GM18507 (cell line): ENCODE measurements around the gene ABCB9.

Source experiments
- DNase-seq: peaks from one replicate; pipeline ENCODE4 v3.0.0; 2011; ENCODE audit warnings: low read depth; ENCODE audit not compliant: insufficient read length; ENCODE audit errors: extremely low spot score
- FAIRE-seq: peaks from 2 replicates; lab custom pipeline; 2011; peaks lifted over from hg19 to GRCh38; lab: Jason Lieb, UNC

Gene ABCB9

DNA sequence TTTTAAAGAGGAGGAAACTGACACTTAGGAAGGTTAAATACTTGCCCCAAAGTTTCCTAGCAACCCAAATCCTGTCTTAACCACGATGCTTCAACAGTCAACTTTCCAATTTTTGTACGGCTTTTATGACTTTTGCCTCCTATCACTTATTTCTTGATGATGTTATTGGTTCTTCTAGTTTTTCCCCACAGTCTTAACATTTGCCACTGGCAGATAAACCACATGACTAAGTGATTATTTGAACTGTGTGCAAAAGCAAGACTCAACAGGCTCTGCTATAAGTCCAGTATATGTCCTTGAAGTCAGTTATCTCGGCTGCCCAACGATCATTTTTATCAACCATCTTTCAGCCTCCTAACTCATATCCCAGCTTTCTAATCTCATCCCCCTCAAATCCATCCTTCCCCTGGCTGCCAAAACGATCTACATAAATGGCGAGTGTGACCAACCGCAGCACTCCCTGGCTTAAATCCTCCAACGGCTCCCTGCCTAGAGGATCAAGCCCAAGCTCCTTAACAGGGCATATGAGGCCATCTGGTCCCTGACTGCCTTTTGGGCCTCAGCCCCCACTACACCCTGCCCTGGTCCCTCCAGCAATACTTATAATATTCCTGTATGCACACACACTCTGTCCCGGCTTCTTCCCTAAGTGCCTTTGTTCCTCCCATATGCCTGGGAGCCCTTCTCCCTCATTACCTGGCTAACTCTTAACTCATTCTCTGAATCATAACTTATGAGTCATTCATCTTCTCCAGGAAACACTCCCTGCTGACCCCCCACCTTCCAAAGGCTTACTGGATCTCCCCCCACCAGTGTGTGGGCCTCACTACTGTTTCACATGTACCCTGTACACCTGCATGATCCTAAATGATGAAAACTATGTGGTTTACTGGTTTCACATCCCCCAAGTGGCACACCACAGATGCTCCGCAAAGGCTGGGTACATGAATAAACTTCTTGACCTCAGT is 79.1 kb downstream of the ABCB9 start:
- FAIRE-seq (peak; percentile 89), DNase-seq (peak; percentile 58)

GRCh38 chr12:122886161-122886560 is 80.1 kb downstream of the ABCB9 start:
- no peak for FAIRE-seq
- no peak for DNase-seq

DNA sequence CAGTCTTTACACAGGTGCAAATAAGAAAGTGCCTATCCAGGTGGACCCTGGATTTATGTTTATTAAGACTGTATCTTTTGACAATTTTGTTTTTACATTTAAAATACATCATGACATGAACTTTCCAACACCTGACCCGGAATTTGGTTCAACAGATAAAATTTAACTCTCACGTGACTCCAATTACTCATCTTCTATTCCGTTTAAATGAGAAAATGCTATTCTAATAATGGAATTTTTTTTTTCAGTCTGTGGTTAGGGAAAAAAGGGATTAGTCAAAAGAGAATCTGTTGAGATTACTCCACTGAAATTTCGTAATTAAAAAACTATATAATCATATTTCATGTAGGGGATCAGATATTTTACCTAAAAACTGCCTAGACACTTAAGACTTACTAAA is 81.4 kb downstream of the ABCB9 start:
- FAIRE-seq = no peak
- no peak for DNase-seq

GRCh38 chr12:122884091-122884826 is 82.0 kb downstream of the ABCB9 start:
- FAIRE-seq = no peak
- DNase-seq = no peak

DNA sequence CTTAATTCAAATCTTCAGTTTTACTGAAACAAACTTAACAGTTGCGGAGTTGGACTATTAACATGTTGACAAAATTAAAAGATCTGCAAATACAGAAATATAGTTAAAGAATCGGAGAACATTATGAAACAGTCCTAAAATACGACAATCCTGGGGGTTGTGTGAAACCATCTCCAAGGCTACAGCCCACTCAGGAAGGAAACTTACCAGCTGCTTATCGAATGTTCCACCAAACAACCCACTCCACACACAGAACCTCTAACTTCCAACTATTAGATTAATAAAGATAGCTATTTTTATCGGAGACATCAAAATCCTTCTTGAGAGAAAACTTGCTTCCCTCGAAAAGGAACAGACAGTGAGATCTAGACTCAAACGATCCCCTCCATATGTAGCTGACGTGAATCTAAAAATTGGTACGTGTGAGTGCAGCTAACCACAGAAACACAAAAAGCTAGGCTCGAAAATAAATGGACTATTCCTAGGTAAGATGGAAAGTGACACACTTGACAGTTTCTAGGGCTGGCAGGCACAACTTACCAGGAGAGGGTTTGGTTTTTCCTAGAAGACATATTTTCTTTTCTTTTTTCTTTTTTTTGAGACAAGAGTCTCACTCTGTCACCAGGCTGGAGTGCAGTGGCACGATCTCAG is 83.2 kb downstream of the ABCB9 start:
- DNase-seq = no peak
- FAIRE-seq = no peak

- DNase-seq = no peak
- FAIRE-seq = no peak
These were observed 85.6 kb downstream of the ABCB9 start for GRCh38 chr12:122880668-122881067.

- FAIRE-seq = no peak
- no peak for DNase-seq
These were observed 86.1 kb downstream of the ABCB9 start for GRCh38 chr12:122880155-122880667.
